GM12874 (cell line): ENCODE data around the gene SPINK2.

Source experiments
- TF ChIP-seq, protein P1 (sequence below): IDR thresholded peaks from 2 replicates; pipeline ENCODE4 v1.5.1; 2011; ENCODE audit warnings: low read depth, mild to moderate bottlenecking, control low read depth, low read length, moderate library complexity; ENCODE audit not compliant: insufficient read depth

The SPINK2 gene, protein sequence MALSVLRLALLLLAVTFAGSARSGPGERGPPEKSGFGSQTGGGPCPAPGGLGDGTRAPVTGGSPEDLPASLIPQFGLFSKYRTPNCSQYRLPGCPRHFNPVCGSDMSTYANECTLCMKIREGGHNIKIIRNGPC

DNA sequence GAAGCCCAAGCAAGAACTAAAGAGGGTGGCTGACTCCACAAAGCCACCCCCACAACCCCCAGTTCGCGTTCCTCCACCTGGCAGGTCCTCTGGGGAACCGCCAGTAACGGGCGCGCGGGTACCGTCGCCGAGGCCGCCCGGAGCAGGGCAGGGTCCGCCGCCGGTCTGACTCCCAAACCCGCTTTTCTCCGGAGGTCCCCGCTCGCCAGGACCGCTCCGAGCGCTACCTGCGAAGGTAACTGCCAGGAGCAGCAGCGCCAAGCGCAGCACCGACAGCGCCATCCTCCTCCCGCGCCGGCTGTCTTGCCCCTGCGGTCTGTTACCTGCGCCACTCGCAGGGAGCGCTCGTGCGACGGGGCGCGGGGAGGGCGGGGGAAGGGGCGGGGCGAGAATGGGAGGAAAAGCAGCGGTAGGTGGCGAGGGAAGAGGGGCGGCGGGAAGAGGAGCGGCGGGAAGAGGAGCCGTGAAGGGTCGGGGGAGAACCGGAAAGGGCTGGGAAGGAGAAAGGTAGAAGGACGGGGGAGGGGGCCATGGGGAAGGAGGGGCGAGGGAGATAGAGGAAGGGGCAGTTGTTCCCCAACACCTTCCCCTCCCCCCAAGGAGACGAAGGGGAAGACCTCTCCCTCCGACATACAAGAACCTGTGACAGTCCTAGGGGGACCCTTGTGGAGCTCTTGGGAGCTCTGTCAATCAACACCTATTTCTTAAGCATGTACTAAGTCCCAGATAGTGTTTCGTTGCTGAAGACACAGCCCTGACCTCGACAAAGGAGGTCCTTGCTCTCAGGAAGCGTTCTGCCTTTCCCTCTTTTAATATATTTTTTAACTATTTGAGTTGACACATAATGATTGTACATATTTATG, at the start of gene SPINK2:
TSS of gene SPINK2 (minus strand) at position 321 of the 863 bp plus-strand sequence. CDS start at position 282, 39 bp downstream.
- TF ChIP-seq, protein P1, sequence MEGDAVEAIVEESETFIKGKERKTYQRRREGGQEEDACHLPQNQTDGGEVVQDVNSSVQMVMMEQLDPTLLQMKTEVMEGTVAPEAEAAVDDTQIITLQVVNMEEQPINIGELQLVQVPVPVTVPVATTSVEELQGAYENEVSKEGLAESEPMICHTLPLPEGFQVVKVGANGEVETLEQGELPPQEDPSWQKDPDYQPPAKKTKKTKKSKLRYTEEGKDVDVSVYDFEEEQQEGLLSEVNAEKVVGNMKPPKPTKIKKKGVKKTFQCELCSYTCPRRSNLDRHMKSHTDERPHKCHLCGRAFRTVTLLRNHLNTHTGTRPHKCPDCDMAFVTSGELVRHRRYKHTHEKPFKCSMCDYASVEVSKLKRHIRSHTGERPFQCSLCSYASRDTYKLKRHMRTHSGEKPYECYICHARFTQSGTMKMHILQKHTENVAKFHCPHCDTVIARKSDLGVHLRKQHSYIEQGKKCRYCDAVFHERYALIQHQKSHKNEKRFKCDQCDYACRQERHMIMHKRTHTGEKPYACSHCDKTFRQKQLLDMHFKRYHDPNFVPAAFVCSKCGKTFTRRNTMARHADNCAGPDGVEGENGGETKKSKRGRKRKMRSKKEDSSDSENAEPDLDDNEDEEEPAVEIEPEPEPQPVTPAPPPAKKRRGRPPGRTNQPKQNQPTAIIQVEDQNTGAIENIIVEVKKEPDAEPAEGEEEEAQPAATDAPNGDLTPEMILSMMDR: peak; percentile 22; the same call in 1 of the 2 replicates

DNA sequence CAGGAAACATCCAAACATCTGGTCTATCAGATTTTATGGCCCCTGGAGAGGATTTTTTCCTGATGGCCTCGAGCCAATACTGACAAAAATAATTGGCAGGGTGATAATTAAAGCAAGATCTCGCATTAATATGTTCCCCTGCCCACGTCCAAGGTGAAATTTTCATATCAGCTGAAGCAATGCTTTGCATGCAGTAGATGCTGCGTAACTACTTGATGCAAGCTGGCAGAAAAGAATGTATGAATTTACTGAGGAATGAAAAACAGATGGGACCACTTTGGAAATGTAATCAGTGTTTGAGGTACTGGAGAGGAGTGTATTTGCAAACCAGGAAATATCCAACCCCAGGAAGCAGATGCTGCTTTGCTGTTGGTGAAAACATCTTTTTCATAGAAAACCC, 49.4 kb upstream of the SPINK2 start:
- TF ChIP-seq, protein P1: no peak

DNA sequence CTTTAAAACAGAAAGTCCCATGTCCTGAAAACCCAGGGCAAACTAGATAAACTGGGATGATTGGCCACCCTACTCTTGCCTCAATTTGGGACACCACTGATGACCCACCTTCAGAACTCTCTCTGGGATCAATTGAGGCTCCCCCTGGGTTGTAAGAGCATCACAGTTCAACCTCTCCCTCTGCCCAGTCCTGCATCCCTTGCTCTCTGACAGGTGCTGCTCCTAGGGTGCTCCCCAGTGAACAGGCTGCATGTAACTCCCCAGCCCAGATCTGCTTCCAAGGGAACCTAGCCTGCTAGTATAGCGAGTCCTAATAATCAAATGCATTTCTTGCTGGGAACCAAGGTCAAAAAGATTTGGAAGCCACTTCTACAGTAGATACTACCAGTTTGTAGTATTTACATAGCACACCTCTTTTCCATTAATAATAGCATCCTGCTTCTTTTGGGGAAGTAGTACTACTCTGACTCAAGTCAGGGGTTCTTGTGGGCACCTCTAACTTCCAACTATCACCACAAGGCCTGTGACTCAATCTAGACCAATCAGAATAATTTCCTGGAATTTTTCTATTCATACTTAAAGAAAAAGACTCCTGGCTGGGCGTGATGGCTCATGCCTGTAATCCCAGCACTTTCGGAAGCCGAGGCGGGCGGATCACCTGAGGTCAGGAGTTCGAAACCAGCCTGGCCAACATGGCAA, 42.1 kb upstream of the SPINK2 start:
- TF ChIP-seq, protein P1: no peak

DNA sequence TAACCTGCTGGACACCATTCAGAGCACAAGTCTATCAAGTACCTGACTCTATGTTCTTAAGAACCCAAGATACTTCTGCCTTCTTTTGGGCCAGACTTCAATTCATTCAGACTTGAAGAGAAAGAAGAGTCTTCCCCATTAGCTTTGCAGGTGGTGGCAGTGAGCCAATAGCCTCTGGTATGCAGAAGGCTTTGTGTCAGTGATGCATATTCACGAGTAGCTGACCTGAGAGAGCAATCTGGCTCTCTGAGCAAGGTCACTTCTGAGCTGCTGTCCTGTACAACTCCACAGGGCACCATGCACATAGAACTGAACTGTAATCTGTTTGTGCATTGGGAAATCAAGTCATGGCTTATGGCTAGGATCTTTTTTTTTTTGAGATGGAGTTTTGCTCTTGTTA, 39.9 kb upstream of the SPINK2 start:
- TF ChIP-seq, protein P1: no peak

DNA sequence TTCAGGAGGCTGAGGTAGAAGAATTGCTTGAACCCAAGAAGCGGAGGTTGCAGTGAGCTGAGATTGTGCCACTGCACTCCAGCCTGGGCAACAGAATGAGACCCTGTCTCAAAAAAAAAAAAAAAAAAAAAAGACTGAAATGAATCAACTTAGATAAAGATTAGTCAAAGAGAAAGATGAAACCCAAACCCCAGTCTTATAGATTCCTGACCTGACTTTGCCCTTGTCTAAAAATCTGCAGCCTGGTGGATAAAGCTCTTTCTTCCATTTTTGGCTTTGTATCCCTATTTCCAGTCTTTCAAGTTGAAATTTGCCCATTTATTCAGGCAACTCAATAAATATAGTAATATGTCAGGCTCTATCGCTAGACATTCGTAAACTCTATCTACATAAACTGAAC, 39.3 kb upstream of the SPINK2 start:
- TF ChIP-seq, protein P1: no peak

DNA sequence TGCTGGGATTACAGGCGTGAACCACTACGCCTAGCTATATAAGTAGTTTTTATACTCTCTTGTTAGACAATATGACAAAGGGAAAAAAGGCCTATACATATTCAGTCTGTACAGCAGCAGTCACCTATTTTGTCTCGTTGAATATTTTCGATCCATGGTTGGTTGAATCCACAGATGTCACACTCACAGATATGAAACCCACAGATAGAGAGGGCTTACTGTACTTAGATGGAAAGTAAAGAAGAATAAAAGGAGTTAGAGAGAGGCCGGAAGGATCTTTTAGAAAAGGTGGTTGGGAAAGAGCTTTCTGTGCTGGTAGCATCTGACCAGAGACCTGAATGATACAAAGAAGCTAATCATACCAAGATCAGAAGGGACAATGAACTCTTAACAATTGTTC, 38.3 kb upstream of the SPINK2 start:
- TF ChIP-seq, protein P1: no peak

DNA sequence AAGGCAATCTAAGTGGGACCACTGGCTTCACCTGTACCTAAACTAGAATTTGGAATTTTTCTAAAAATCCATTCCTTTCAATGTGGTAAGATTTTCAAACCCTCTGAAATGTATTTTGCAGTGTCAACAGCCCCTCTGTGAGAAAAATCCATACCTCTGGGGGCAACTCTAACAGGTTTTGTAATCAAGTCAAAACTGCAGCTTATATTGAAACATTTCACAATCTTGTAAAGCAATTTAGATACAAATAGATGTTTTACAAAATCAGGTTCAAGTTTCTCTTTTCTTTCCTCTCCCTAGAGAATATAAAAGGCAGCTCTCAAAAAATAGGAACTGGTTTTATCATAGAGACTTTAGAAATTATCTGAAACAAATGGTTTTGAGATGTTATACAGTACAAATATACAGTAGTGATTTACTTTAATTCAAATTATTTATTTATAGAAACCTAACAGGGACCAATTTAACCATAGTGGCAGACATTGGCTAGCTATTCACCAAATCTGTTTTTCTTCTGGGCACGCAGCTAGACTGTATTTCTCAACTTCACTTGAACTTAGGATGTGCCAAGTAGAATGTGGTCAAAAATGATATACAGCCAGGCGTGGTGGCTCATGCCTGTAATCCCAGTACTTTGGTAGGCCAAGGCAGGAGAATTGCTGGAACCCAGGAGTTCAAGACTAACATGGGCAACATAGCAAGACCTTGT, 36.3 kb upstream of the SPINK2 start:
- TF ChIP-seq, protein P1: no peak
